ENCODE measurements around the gene FBXL19.

GRCh38 chr16:30965436-30965835 is 42.1 kb downstream of the FBXL19 start:
- TF ChIP-seq EZH2 (IDR thresholded peaks at IDR 0.05; ENCODE audit: low read depth), result no peak
- TF ChIP-seq, protein P1, sequence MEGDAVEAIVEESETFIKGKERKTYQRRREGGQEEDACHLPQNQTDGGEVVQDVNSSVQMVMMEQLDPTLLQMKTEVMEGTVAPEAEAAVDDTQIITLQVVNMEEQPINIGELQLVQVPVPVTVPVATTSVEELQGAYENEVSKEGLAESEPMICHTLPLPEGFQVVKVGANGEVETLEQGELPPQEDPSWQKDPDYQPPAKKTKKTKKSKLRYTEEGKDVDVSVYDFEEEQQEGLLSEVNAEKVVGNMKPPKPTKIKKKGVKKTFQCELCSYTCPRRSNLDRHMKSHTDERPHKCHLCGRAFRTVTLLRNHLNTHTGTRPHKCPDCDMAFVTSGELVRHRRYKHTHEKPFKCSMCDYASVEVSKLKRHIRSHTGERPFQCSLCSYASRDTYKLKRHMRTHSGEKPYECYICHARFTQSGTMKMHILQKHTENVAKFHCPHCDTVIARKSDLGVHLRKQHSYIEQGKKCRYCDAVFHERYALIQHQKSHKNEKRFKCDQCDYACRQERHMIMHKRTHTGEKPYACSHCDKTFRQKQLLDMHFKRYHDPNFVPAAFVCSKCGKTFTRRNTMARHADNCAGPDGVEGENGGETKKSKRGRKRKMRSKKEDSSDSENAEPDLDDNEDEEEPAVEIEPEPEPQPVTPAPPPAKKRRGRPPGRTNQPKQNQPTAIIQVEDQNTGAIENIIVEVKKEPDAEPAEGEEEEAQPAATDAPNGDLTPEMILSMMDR (conservative IDR thresholded peaks at IDR 0.05), result no peak
